ENCODE measurements around the gene GULP1.

Gene GULP1

DNA sequence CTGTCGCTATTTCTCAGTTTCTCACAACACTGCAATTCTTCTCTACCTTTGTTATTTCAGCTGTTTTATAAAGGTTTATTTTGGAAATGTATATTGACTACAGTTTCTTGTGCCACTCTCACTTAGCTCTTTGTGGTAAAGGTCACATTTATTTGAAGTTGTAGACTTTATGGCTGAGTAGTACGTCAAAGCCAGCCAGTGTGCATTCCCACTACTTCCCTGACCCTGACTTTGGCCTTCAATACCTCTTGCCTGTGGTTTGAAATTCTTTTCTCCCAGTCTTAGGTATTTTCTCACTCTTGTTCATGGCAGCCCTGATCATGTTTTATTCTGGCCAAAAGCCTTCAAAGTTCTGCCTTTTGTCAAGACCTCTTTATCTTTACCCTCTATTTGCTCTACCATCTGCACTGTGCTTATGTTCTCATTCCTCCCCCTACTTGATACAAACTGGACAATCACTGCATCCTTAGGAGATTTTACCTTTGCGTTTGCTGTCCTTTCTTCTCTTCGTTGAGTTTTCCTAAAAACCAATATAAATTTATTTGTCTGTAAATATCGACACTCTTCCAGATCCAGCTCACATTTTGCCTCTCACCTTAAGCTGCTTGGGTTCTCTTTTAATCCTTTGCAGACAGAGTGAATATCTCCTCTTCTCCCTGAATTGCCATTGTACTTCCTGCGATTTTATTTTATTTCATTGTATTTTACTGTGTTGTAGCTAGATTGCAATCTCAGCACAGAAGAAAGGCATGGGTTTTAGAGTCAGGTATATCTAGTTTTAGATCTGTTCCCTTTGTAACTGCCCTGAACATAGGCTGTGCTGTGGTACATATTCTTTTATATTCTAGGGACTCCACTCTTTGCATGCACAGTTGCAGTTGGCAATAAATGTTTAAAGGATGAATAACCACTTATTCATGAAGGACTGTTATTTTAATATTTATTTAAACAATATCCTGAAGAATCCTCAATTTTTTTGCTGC lies 31.2 kb downstream of the GULP1 start:
- H3K27me3 ChIP-seq (replicated peaks in 2 of 5; ENCODE audit: control insufficient read depth in 4 of 5, insufficient read depth in 5 of 5, low read length in 4 of 5), result no peaks in the 10 kb centered on the region
- no peaks in the 10 kb centered on the region for H3K4me1 ChIP-seq (ENCODE audit: control extremely low read depth in 1 of 4, control insufficient read depth in 4 of 4, insufficient read depth in 4 of 4, low read length in 3 of 4)
- no peak overlapping the region for H3K4me3 ChIP-seq (ENCODE audit: control insufficient read depth in 1 of 7, extremely low read depth in 1 of 7, insufficient read depth in 4 of 7, low read depth in 2 of 7, low read length in 6 of 7)
- H3K9me3 ChIP-seq (ENCODE audit: control extremely low read depth in 1 of 5, control insufficient read depth in 4 of 5, insufficient read depth in 2 of 5, low read depth in 1 of 5, low read length in 4 of 5), result no peaks in the 10 kb centered on the region
- CTCF ChIA-PET, result no interaction called here
- H3K27ac ChIP-seq (ENCODE audit: insufficient read depth in 1 of 2, low read depth in 1 of 2, low read length in 2 of 2, poor library complexity in 1 of 2, severe bottlenecking in 2 of 2), result no peak overlapping the region
- WGBS (ENCODE audit: insufficient coverage), result 100% methylated on average over 3 of the region's 6 CpGs
- POLR2A ChIA-PET, result no interaction called here
- no peak for DNase-seq
- no peaks in the 10 kb centered on the region for H3K36me3 ChIP-seq (ENCODE audit: control insufficient read depth in 4 of 4, insufficient read depth in 4 of 4, low read length in 3 of 4)

DNA sequence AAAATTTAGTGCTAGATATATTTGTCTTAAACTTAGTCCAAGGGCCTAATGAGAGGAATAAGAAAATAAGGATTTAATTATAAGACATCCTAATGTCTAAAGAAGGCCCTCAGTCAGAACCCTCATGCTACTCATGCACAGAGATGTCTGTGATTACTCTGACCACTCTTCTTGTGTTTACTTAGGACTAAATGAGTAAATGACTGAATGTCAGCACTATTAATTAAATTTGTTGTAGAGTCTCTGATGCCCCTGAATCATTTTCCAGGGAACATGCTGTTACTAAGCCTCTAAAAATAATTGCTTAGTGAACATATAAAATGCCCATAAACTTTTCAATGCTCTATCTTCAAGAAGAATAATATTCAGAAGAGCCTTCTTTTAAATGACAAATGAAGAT lies 32.4 kb downstream of the GULP1 start:
- Histone ChIP-seq H3K27me3 (replicated peaks in 2 of 5; ENCODE audit: control insufficient read depth in 4 of 5, insufficient read depth in 5 of 5, low read length in 4 of 5) (no peaks in the 10 kb centered on the region), H3K27ac (ENCODE audit: insufficient read depth in 1 of 2, low read depth in 1 of 2, low read length in 2 of 2, poor library complexity in 1 of 2, severe bottlenecking in 2 of 2) (no peak overlapping the region), H3K4me1 (ENCODE audit: control extremely low read depth in 1 of 4, control insufficient read depth in 4 of 4, insufficient read depth in 4 of 4, low read length in 3 of 4) (no peaks in the 10 kb centered on the region), H3K4me3 (ENCODE audit: control insufficient read depth in 1 of 7, extremely low read depth in 1 of 7, insufficient read depth in 4 of 7, low read depth in 2 of 7, low read length in 6 of 7) (no peak overlapping the region), H3K9me3 (ENCODE audit: control extremely low read depth in 1 of 5, control insufficient read depth in 4 of 5, insufficient read depth in 2 of 5, low read depth in 1 of 5, low read length in 4 of 5) (no peaks in the 10 kb centered on the region), H3K36me3 (ENCODE audit: control insufficient read depth in 4 of 4, insufficient read depth in 4 of 4, low read length in 3 of 4) (no peaks in the 10 kb centered on the region)
- no peak for DNase-seq
- POLR2A ChIA-PET, result no interaction called here
- CTCF ChIA-PET, result no interaction called here

- H3K27ac ChIP-seq (ENCODE audit: insufficient read depth in 1 of 2, low read depth in 1 of 2, low read length in 2 of 2, poor library complexity in 1 of 2, severe bottlenecking in 2 of 2), result no peak overlapping the region
- POLR2A ChIA-PET, result no interaction called here
- CTCF ChIA-PET, result no interaction called here
- no peaks in the 10 kb centered on the region for H3K4me1 ChIP-seq (ENCODE audit: control extremely low read depth in 1 of 4, control insufficient read depth in 4 of 4, insufficient read depth in 4 of 4, low read length in 3 of 4)
- H3K36me3 ChIP-seq (ENCODE audit: control insufficient read depth in 4 of 4, insufficient read depth in 4 of 4, low read length in 3 of 4), result no peaks in the 10 kb centered on the region
- H3K27me3 ChIP-seq (replicated peaks in 2 of 5; ENCODE audit: control insufficient read depth in 4 of 5, insufficient read depth in 5 of 5, low read length in 4 of 5), result no peaks in the 10 kb centered on the region
- no peaks in the 10 kb centered on the region for H3K9me3 ChIP-seq (ENCODE audit: control extremely low read depth in 1 of 5, control insufficient read depth in 4 of 5, insufficient read depth in 2 of 5, low read depth in 1 of 5, low read length in 4 of 5)
- no peak for DNase-seq
- no peak overlapping the region for H3K4me3 ChIP-seq (ENCODE audit: control insufficient read depth in 1 of 7, extremely low read depth in 1 of 7, insufficient read depth in 4 of 7, low read depth in 2 of 7, low read length in 6 of 7)
- no CpG with 5 or more reads among the region's 1 CpG for WGBS (ENCODE audit: insufficient coverage)
Measured at GRCh38 chr2:188326290-188326668, 34.6 kb downstream of the GULP1 start.

- Histone ChIP-seq H3K36me3 (ENCODE audit: control insufficient read depth in 4 of 4, insufficient read depth in 4 of 4, low read length in 3 of 4) (no peaks in the 10 kb centered on the region), H3K27me3 (replicated peaks in 2 of 5; ENCODE audit: control insufficient read depth in 4 of 5, insufficient read depth in 5 of 5, low read length in 4 of 5) (no peaks in the 10 kb centered on the region), H3K9me3 (ENCODE audit: control extremely low read depth in 1 of 5, control insufficient read depth in 4 of 5, insufficient read depth in 2 of 5, low read depth in 1 of 5, low read length in 4 of 5) (no peaks in the 10 kb centered on the region), H3K4me3 (ENCODE audit: control insufficient read depth in 1 of 7, extremely low read depth in 1 of 7, insufficient read depth in 4 of 7, low read depth in 2 of 7, low read length in 6 of 7) (no peak overlapping the region), H3K4me1 (ENCODE audit: control extremely low read depth in 1 of 4, control insufficient read depth in 4 of 4, insufficient read depth in 4 of 4, low read length in 3 of 4) (no peaks in the 10 kb centered on the region), H3K27ac (ENCODE audit: insufficient read depth in 1 of 2, low read depth in 1 of 2, low read length in 2 of 2, poor library complexity in 1 of 2, severe bottlenecking in 2 of 2) (no peak overlapping the region)
- no peak for DNase-seq
- 96% methylated on average over 4 of the region's 4 CpGs for WGBS (ENCODE audit: insufficient coverage)
- ChIA-PET CTCF (no interaction called here), POLR2A (no interaction called here)
Measured at GRCh38 chr2:188326669-188327301, 35.1 kb downstream of the GULP1 start.

GRCh38 chr2:188327518-188328213 lies 36.0 kb downstream of the GULP1 start:
- ChIA-PET POLR2A (no interaction called here), CTCF (no interaction called here)
- Histone ChIP-seq H3K36me3 (ENCODE audit: control insufficient read depth in 4 of 4, insufficient read depth in 4 of 4, low read length in 3 of 4) (no peaks in the 10 kb centered on the region), H3K9me3 (ENCODE audit: control extremely low read depth in 1 of 5, control insufficient read depth in 4 of 5, insufficient read depth in 2 of 5, low read depth in 1 of 5, low read length in 4 of 5) (no peaks in the 10 kb centered on the region), H3K4me1 (ENCODE audit: control extremely low read depth in 1 of 4, control insufficient read depth in 4 of 4, insufficient read depth in 4 of 4, low read length in 3 of 4) (no peaks in the 10 kb centered on the region), H3K27ac (ENCODE audit: insufficient read depth in 1 of 2, low read depth in 1 of 2, low read length in 2 of 2, poor library complexity in 1 of 2, severe bottlenecking in 2 of 2) (no peak overlapping the region), H3K4me3 (ENCODE audit: control insufficient read depth in 1 of 7, extremely low read depth in 1 of 7, insufficient read depth in 4 of 7, low read depth in 2 of 7, low read length in 6 of 7) (no peak overlapping the region), H3K27me3 (replicated peaks in 2 of 5; ENCODE audit: control insufficient read depth in 4 of 5, insufficient read depth in 5 of 5, low read length in 4 of 5) (no peaks in the 10 kb centered on the region)
- no peak for DNase-seq

GRCh38 chr2:188328419-188328818 lies 36.7 kb downstream of the GULP1 start:
- CTCF ChIA-PET, result no interaction called here
- Histone ChIP-seq H3K4me3 (ENCODE audit: control insufficient read depth in 1 of 7, extremely low read depth in 1 of 7, insufficient read depth in 4 of 7, low read depth in 2 of 7, low read length in 6 of 7) (no peak overlapping the region), H3K27me3 (replicated peaks in 2 of 5; ENCODE audit: control insufficient read depth in 4 of 5, insufficient read depth in 5 of 5, low read length in 4 of 5) (no peaks in the 10 kb centered on the region), H3K36me3 (ENCODE audit: control insufficient read depth in 4 of 4, insufficient read depth in 4 of 4, low read length in 3 of 4) (no peaks in the 10 kb centered on the region), H3K9me3 (ENCODE audit: control extremely low read depth in 1 of 5, control insufficient read depth in 4 of 5, insufficient read depth in 2 of 5, low read depth in 1 of 5, low read length in 4 of 5) (no peaks in the 10 kb centered on the region), H3K4me1 (ENCODE audit: control extremely low read depth in 1 of 4, control insufficient read depth in 4 of 4, insufficient read depth in 4 of 4, low read length in 3 of 4) (no peaks in the 10 kb centered on the region), H3K27ac (ENCODE audit: insufficient read depth in 1 of 2, low read depth in 1 of 2, low read length in 2 of 2, poor library complexity in 1 of 2, severe bottlenecking in 2 of 2) (no peak overlapping the region)
- no peak for DNase-seq
- WGBS (ENCODE audit: insufficient coverage), result 100% methylated on average over 1 of the region's 1 CpG
- POLR2A ChIA-PET, result no interaction called here

Measured in common myeloid progenitor, CD34-positive (primary cell).